Mesodermal cell (in vitro differentiated cells): ENCODE measurements around the gene NUBPL.

Experiments used
- H3K27ac ChIP-seq: 2 replicates; pipeline ENCODE4 v1.7.0; 2013; ENCODE audit warnings: mild to moderate bottlenecking, low read depth, low read length, moderate library complexity; ENCODE audit not compliant: severe bottlenecking
- H3K36me3 ChIP-seq: 2 replicates; pipeline ENCODE4 v1.7.1; 2013; ENCODE audit warnings: mild to moderate bottlenecking, low read length, moderate library complexity; ENCODE audit not compliant: control insufficient read depth, insufficient read depth
- H3K4me1 ChIP-seq: one replicate; pipeline ENCODE4 v1.7.1; 2013; ENCODE audit warnings: mild to moderate bottlenecking, low read length; ENCODE audit not compliant: insufficient read depth, control insufficient read depth, poor library complexity, severe bottlenecking
- H3K4me3 ChIP-seq: 2 replicates; pipeline ENCODE4 v1.7.0; 2013; ENCODE audit warnings: low read length, control low read depth, mild to moderate bottlenecking; ENCODE audit not compliant: insufficient read depth, poor library complexity, severe bottlenecking; ENCODE audit errors: extremely low read depth
- H3K9me3 ChIP-seq: 2 replicates; pipeline ENCODE4 v1.7.1; 2013; ENCODE audit warnings: mild to moderate bottlenecking, low read length, moderate library complexity; ENCODE audit not compliant: control insufficient read depth
- WGBS, 2 experiments: methylation state at CpG; one replicate each; pipeline ENCODE4 v1.1.5; 2013; ENCODE audit warnings: missing lambda C conversion rate in 2 of 2; ENCODE audit not compliant: insufficient coverage in 2 of 2; 5-methylcytosine and 5-hydroxymethylcytosine counted together

Gene NUBPL

DNA sequence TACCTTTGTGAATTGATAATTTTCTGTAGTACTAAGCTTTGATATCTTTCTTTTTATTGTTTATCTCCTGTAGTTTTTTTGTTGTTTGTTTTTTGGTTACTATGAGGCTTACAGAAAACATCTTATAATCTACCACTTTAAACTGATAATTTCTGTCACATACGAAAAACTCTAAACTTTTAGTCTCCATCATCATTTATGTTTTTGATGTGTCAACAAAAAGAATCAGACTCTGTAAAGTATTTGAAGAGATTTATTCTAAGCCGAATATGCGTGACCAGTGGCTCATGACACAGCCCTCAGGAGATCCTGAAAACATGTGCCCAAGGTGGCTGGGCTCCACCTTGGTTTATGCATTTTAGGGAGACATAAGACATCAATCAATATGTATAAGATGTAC lies 348.8 kb downstream of the NUBPL start:
- Histone ChIP-seq H3K4me1 (no peaks in the 10 kb centered on the region), H3K9me3 (peaks cover 3% of the 10 kb centered on the region), H3K27ac (no peak overlapping the region), H3K36me3 (no peaks in the 10 kb centered on the region), H3K4me3 (no peak overlapping the region)
- WGBS, 2 experiments, result 100% methylated on average over 2 of the region's 3 CpGs
